Liver (tissue), 9 donors: ENCODE results near the gene FRMD4A. TPM values are rescaled to one million over a fixed set of nuclear protein-coding genes. Genes with fewer than 3 reads are reported as not detected.

ENCODE experiments used
- DNase-seq: peaks from one replicate; pipeline ENCODE4 v3.0.0-alpha.2; 2017; ENCODE audit warnings: low spot score
- H3K27ac ChIP-seq, 2 donors: one replicate each; pipeline ENCODE4 v1.7.0; 2013; ENCODE audit warnings: inconsistent platforms in 2 of 2, low read length in 2 of 2, control low read depth in 1 of 2, low read depth in 1 of 2, mild to moderate bottlenecking in 1 of 2
- H3K27me3 ChIP-seq, 4 donors: one replicate each; pipeline versions ENCODE4 v1.6.1 to v1.7.0; 2013; ENCODE audit warnings: low read length in 3 of 4, inconsistent platforms in 1 of 4, mild to moderate bottlenecking in 1 of 4, moderate library complexity in 1 of 4; ENCODE audit not compliant: control insufficient read depth in 4 of 4, insufficient read depth in 4 of 4
- H3K36me3 ChIP-seq, 4 donors: one replicate each; pipeline versions ENCODE4 v1.6.1 to v1.7.0; 2013; ENCODE audit warnings: low read length in 3 of 4, mild to moderate bottlenecking in 3 of 4, low read depth in 1 of 4, moderate library complexity in 1 of 4; ENCODE audit not compliant: control insufficient read depth in 4 of 4, insufficient read depth in 3 of 4
- H3K4me1 ChIP-seq, 4 donors: one replicate each; pipeline versions ENCODE4 v1.6.1 to v1.7.0; 2013; ENCODE audit warnings: low read length in 3 of 4, mild to moderate bottlenecking in 3 of 4, moderate library complexity in 1 of 4; ENCODE audit not compliant: control insufficient read depth in 4 of 4, insufficient read depth in 4 of 4
- H3K4me3 ChIP-seq, 3 donors: one replicate each; pipeline versions ENCODE4 v1.6.1 to v1.7.0; 2013; ENCODE audit warnings: low read length in 3 of 3, control low read depth in 1 of 3, low read depth in 1 of 3, mild to moderate bottlenecking in 1 of 3
- H3K9ac ChIP-seq, 2 donors: one replicate each; pipeline ENCODE4 v1.7.0; 2013; ENCODE audit warnings: low read length in 2 of 2, mild to moderate bottlenecking in 2 of 2, moderate library complexity in 2 of 2, control low read depth in 1 of 2, low read depth in 1 of 2
- H3K9me3 ChIP-seq, 4 donors: one replicate each; pipeline versions ENCODE4 v1.6.1 to v1.7.0; 2013; ENCODE audit warnings: low read length in 3 of 4; ENCODE audit not compliant: control insufficient read depth in 4 of 4
- ATF3 ChIP-seq: IDR thresholded peaks from 2 replicates; pipeline ENCODE4 v1.6.1; 2016; ENCODE audit warnings: antibody characterized with exemption
- CTCF ChIP-seq: fragments of 150-350 bp; IDR thresholded peaks from 2 replicates; pipeline ENCODE4 v1.5.1; 2017; ENCODE audit warnings: improper control_type of control experiment, low read depth, low read length; ENCODE audit not compliant: missing input control
- EGR1 ChIP-seq, 2 donors: IDR thresholded peaks; 2 replicates each; pipeline ENCODE4 v1.6.1; 2016 to 2018; ENCODE audit warnings: antibody characterized with exemption in 2 of 2, low read depth in 2 of 2
- FOXA1 ChIP-seq: IDR thresholded peaks from 2 replicates; pipeline ENCODE4 v1.6.1; 2016; ENCODE audit warnings: antibody characterized with exemption
- FOXA2 ChIP-seq: IDR thresholded peaks from 2 replicates; pipeline ENCODE4 v1.6.1; 2016; ENCODE audit warnings: antibody characterized with exemption
- GABPA ChIP-seq, 2 donors: IDR thresholded peaks in 1 of 2; conservative IDR thresholded peaks in 1 of 2; 2 replicates each; pipeline ENCODE4 v1.6.1; 2016; ENCODE audit warnings: antibody characterized with exemption in 2 of 2, mild to moderate bottlenecking in 1 of 2, moderate library complexity in 1 of 2
- HNF4A ChIP-seq, 2 donors: conservative IDR thresholded peaks; 2 replicates each; pipeline ENCODE4 v1.6.1; 2016; ENCODE audit warnings: antibody characterized with exemption in 2 of 2, mild to moderate bottlenecking in 2 of 2
- HNF4G ChIP-seq: IDR thresholded peaks from 2 replicates; pipeline ENCODE4 v1.6.1; 2016; ENCODE audit warnings: antibody characterized with exemption
- JUND ChIP-seq, 2 donors: IDR thresholded peaks; 2 replicates each; pipeline ENCODE4 v1.6.1; 2016; ENCODE audit warnings: antibody characterized with exemption in 2 of 2
- MAX ChIP-seq: IDR thresholded peaks from 2 replicates; pipeline ENCODE4 v1.6.1; 2016; ENCODE audit warnings: antibody characterized with exemption
- NR2F2 ChIP-seq: IDR thresholded peaks from 2 replicates; pipeline ENCODE4 v1.6.1; 2016; ENCODE audit warnings: antibody characterized with exemption
- RAD21 ChIP-seq, 2 donors: IDR thresholded peaks; 2 replicates each; pipeline ENCODE4 v1.6.1; 2016; ENCODE audit warnings: antibody characterized with exemption in 2 of 2, mild to moderate bottlenecking in 2 of 2
- RXRA ChIP-seq, 2 donors: IDR thresholded peaks; 2 replicates each; pipeline ENCODE4 v1.6.1; 2017 to 2018; ENCODE audit warnings: antibody characterized with exemption in 2 of 2, mild to moderate bottlenecking in 1 of 2
- SP1 ChIP-seq: IDR thresholded peaks from 2 replicates; pipeline ENCODE4 v1.6.1; 2018; ENCODE audit warnings: antibody characterized with exemption, mild to moderate bottlenecking
- TAF1 ChIP-seq: conservative IDR thresholded peaks from 2 replicates; pipeline ENCODE4 v1.6.1; 2016; ENCODE audit warnings: antibody characterized with exemption, mild to moderate bottlenecking
- YY1 ChIP-seq: IDR thresholded peaks from 2 replicates; pipeline ENCODE4 v1.6.1; 2016; ENCODE audit warnings: antibody characterized with exemption, mild to moderate bottlenecking
- WGBS: extraction: QIAGEN DNeasy Blood & Tissue Kit; methylation state at CpG from one replicate; pipeline ENCODE4 v1.1.7; 2013; 5-methylcytosine and 5-hydroxymethylcytosine counted together
- polyA plus RNA-seq, 2 donors: library from polyadenylated mRNA; stranded (reverse) in 1 of 2; unstranded in 1 of 2; fragments of 200-250 nt in 1 of 2; fragments of >200 nt in 1 of 2; fragmentation: Nextera tagmentation in 1 of 2; extraction: Ambion mirVana in 1 of 2; gene quantifications; one replicate each; pipeline versions ENCODE4 v1.2.1 to v1.2.3, GENCODE V29; 2013 to 2015
- total RNA-seq, 2 donors: library from RNA; depleted of rRNA; stranded (reverse); fragments of >200 nt; gene quantifications; one replicate each; pipeline ENCODE4 v1.2.3, GENCODE V29; 2014
- TF ChIP-seq, protein P1 (sequence below): IDR thresholded peaks from 2 replicates; pipeline ENCODE4 v1.6.1; 2016; ENCODE audit warnings: antibody characterized with exemption, mild to moderate bottlenecking
- TF ChIP-seq, protein P2 (sequence below): IDR thresholded peaks from 2 replicates; pipeline ENCODE4 v1.6.1; 2016; ENCODE audit warnings: antibody characterized with exemption
- donor health status: healthy.
- donor health status: healthy.
- donor health status: healthy.
- donor health status: healthy.
- donor health status: healthy.

Gene FRMD4A
- total and polyA plus RNA-seq, 4 donors: 8.2 to 34.3 (median 13.1) TPM

GRCh38 chr10:14171336-14171735, 159.4 kb downstream of the FRMD4A start:
- no peak for TF ChIP-seq MAX
- no peak for TF ChIP-seq TAF1
- no peak for TF ChIP-seq EGR1 (IDR thresholded peaks at IDR 0.05; ENCODE audit: low read depth in 2 of 2)
- no peak for TF ChIP-seq HNF4G
- TF ChIP-seq, protein P1, sequence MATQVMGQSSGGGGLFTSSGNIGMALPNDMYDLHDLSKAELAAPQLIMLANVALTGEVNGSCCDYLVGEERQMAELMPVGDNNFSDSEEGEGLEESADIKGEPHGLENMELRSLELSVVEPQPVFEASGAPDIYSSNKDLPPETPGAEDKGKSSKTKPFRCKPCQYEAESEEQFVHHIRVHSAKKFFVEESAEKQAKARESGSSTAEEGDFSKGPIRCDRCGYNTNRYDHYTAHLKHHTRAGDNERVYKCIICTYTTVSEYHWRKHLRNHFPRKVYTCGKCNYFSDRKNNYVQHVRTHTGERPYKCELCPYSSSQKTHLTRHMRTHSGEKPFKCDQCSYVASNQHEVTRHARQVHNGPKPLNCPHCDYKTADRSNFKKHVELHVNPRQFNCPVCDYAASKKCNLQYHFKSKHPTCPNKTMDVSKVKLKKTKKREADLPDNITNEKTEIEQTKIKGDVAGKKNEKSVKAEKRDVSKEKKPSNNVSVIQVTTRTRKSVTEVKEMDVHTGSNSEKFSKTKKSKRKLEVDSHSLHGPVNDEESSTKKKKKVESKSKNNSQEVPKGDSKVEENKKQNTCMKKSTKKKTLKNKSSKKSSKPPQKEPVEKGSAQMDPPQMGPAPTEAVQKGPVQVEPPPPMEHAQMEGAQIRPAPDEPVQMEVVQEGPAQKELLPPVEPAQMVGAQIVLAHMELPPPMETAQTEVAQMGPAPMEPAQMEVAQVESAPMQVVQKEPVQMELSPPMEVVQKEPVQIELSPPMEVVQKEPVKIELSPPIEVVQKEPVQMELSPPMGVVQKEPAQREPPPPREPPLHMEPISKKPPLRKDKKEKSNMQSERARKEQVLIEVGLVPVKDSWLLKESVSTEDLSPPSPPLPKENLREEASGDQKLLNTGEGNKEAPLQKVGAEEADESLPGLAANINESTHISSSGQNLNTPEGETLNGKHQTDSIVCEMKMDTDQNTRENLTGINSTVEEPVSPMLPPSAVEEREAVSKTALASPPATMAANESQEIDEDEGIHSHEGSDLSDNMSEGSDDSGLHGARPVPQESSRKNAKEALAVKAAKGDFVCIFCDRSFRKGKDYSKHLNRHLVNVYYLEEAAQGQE: no peak
- TF ChIP-seq ATF3: no peak
- TF ChIP-seq SP1: no peak
- no peak for TF ChIP-seq RXRA (IDR thresholded peaks at IDR 0.05)
- no peak for TF ChIP-seq GABPA (IDR thresholded peaks at IDR 0.05 in 1 of 2, conservative IDR thresholded peaks at IDR 0.05 in 1 of 2)
- TF ChIP-seq, protein P2, sequence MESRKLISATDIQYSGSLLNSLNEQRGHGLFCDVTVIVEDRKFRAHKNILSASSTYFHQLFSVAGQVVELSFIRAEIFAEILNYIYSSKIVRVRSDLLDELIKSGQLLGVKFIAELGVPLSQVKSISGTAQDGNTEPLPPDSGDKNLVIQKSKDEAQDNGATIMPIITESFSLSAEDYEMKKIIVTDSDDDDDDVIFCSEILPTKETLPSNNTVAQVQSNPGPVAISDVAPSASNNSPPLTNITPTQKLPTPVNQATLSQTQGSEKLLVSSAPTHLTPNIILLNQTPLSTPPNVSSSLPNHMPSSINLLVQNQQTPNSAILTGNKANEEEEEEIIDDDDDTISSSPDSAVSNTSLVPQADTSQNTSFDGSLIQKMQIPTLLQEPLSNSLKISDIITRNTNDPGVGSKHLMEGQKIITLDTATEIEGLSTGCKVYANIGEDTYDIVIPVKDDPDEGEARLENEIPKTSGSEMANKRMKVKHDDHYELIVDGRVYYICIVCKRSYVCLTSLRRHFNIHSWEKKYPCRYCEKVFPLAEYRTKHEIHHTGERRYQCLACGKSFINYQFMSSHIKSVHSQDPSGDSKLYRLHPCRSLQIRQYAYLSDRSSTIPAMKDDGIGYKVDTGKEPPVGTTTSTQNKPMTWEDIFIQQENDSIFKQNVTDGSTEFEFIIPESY: no peak
- no peak for TF ChIP-seq YY1
- TF ChIP-seq FOXA1: no peak
- TF ChIP-seq RAD21 (IDR thresholded peaks at IDR 0.05): no peak
- TF ChIP-seq HNF4A (conservative IDR thresholded peaks at IDR 0.05): no peak
- no peak for TF ChIP-seq JUND (IDR thresholded peaks at IDR 0.05)

GRCh38 chr10:14163377-14164086, 167.2 kb downstream of the FRMD4A start:
- Histone ChIP-seq H3K9me3 (peaks cover 0 to 2% (median 0%) of the 10 kb centered on the region in 4 donors), H3K9ac (no peak overlapping the region), H3K27me3 (peaks cover 0 to 14% (median 0%) of the 10 kb centered on the region in 4 donors), H3K36me3 (no peaks in the 10 kb centered on the region), H3K4me1 (no peaks in the 10 kb centered on the region), H3K4me3 (no peak overlapping the region), H3K27ac (no peak overlapping the region)
- 61% methylated on average over 20 of the region's 20 CpGs for WGBS
- TF ChIP-seq ATF3 (no peak), YY1 (no peak), CTCF (no peak), RXRA (IDR thresholded peaks at IDR 0.05) (no peak), SP1 (no peak), NR2F2 (no peak), JUND (IDR thresholded peaks at IDR 0.05) (no peak), GABPA (IDR thresholded peaks at IDR 0.05 in 1 of 2, conservative IDR thresholded peaks at IDR 0.05 in 1 of 2) (no peak), RAD21 (IDR thresholded peaks at IDR 0.05) (no peak), MAX (no peak), FOXA1 (no peak), HNF4G (no peak), HNF4A (conservative IDR thresholded peaks at IDR 0.05) (no peak), EGR1 (IDR thresholded peaks at IDR 0.05; ENCODE audit: low read depth in 2 of 2) (no peak), FOXA2 (no peak)
- TF ChIP-seq, protein P2: no peak
- no peak for DNase-seq

More at GRCh38 chr10:14171336-14171735, 159.4 kb downstream of the FRMD4A start:
- DNase-seq: no peak
- Histone ChIP-seq H3K36me3 (no peaks in the 10 kb centered on the region), H3K4me3 (no peak overlapping the region), H3K9me3 (no peaks in the 10 kb centered on the region), H3K27me3 (peaks cover 0 to 30% (median 0%) of the 10 kb centered on the region in 4 donors), H3K27ac (no peak overlapping the region), H3K4me1 (no peaks in the 10 kb centered on the region), H3K9ac (no peak overlapping the region)
- whole genome bisulfite sequencing: 98% methylated on average over 1 of the region's 1 CpG
